ENCODE measurements around the gene GUCY1A2. TPM values are rescaled to one million over a fixed set of nuclear protein-coding genes. Genes with fewer than 3 reads are reported as not detected.

GUCY1A2 gene
- total and polyA plus RNA-seq, 12 donors, result 1.3 to 26.3 (median 12.0) TPM

- no peaks in the 10 kb centered on the region for H3K9me3 ChIP-seq (replicated peaks in 1 of 3)
- no peak overlapping the region for H3K27ac ChIP-seq
- no peaks in the 10 kb centered on the region for H3K36me3 ChIP-seq (replicated peaks in 1 of 2)
- intact Hi-C loops (cut with DNase I), result loop anchor here in 1 of 2 donors (10.0 kb wide), 1 partner anchor 308 kb away; no protein-coding TSS in a partner anchor
- TF ChIP-seq POLR2A (IDR thresholded peaks at IDR 0.05) (no peak), CTCF (IDR thresholded peaks at IDR 0.05) (no peak)
- H3K4me3 ChIP-seq, result no peak overlapping the region
- H3K4me1 ChIP-seq (replicated peaks in 1 of 2), result peaks cover 0 to 4% of the 10 kb centered on the region in 2 donors
- WGBS, 4 donors, result 50 to 71% (median 56%) methylated on average over 1 of the region's 1 CpG
- no peak for DNase-seq
- H3K27me3 ChIP-seq, result no peaks in the 10 kb centered on the region
Measured at GRCh38 chr11:106727256-106727655, 291.0 kb downstream of the GUCY1A2 start.

- DNase-seq, result no peak
- WGBS, 4 donors, result 24 to 35% (median 30%) methylated on average over 5 of the region's 5 CpGs
- no peaks in the 10 kb centered on the region for H3K36me3 ChIP-seq (replicated peaks in 1 of 2)
- H3K4me1 ChIP-seq (replicated peaks in 1 of 2), result peaks cover 0 to 4% of the 10 kb centered on the region in 2 donors
- no peaks in the 10 kb centered on the region for H3K27me3 ChIP-seq
- no peak overlapping the region for H3K27ac ChIP-seq
- TF ChIP-seq CTCF (IDR thresholded peaks at IDR 0.05) (no peak), POLR2A (IDR thresholded peaks at IDR 0.05) (no peak)
- no peaks in the 10 kb centered on the region for H3K9me3 ChIP-seq (replicated peaks in 1 of 3)
- no peak overlapping the region for H3K4me3 ChIP-seq
- intact Hi-C loops (cut with DNase I), result loop anchor here in 1 of 2 donors (10.0 kb wide), 1 partner anchor 310 kb away; no protein-coding TSS in a partner anchor
Measured at GRCh38 chr11:106724293-106724892, 293.9 kb downstream of the GUCY1A2 start.

GRCh38 chr11:106723071-106723470, 295.2 kb downstream of the GUCY1A2 start:
- 79 to 83% (median 81%) methylated on average over 3 of the region's 3 CpGs for WGBS, 4 donors
- H3K4me1 ChIP-seq (replicated peaks in 1 of 2), result peaks cover 0 to 4% of the 10 kb centered on the region in 2 donors
- no peaks in the 10 kb centered on the region for H3K27me3 ChIP-seq
- no peaks in the 10 kb centered on the region for H3K9me3 ChIP-seq (replicated peaks in 1 of 3)
- TF ChIP-seq CTCF (IDR thresholded peaks at IDR 0.05) (no peak), POLR2A (IDR thresholded peaks at IDR 0.05) (no peak)
- no peaks in the 10 kb centered on the region for H3K36me3 ChIP-seq (replicated peaks in 1 of 2)
- no peak overlapping the region for H3K27ac ChIP-seq
- DNase-seq, result no peak
- H3K4me3 ChIP-seq, result no peak overlapping the region
- intact Hi-C loops (cut with DNase I), result loop anchor here in 1 of 2 donors (10.0 kb wide), 1 partner anchor 312 kb away; no protein-coding TSS in a partner anchor

- H3K4me1 ChIP-seq (replicated peaks in 1 of 2), result no peaks in the 10 kb centered on the region
- TF ChIP-seq CTCF (IDR thresholded peaks at IDR 0.05), result no peak
- TF ChIP-seq POLR2A (IDR thresholded peaks at IDR 0.05), result no peak
- H3K4me3 ChIP-seq, result no peak overlapping the region
- DNase-seq, result no peak
- intact Hi-C loops (cut with DNase I), result loop anchor here in 1 of 2 donors (10.0 kb wide), 1 partner anchor 298 kb away; the partner anchor contains the start of gene GUCY1A2
- H3K36me3 ChIP-seq (replicated peaks in 1 of 2), result no peaks in the 10 kb centered on the region
- no peaks in the 10 kb centered on the region for H3K27me3 ChIP-seq
- no peak overlapping the region for H3K27ac ChIP-seq
- 70 to 82% (median 78%) methylated on average over 2 of the region's 2 CpGs for WGBS, 4 donors
- H3K9me3 ChIP-seq (replicated peaks in 1 of 3), result no peaks in the 10 kb centered on the region
Measured at GRCh38 chr11:106717222-106717621, 301.1 kb downstream of the GUCY1A2 start.
